IMR-90 (cell line): ENCODE measurements around the gene PEX7. TPM values are rescaled to one million over a fixed set of nuclear protein-coding genes. Genes with fewer than 3 reads are reported as not detected.

Experiments
- ATAC-seq: fragments of 200-7000 bp; cut with Tn5 transposase; 2 replicates; pipeline ENCODE4 v1.9.1; 2020; ENCODE audit warnings: low read depth, mild to moderate bottlenecking, moderate library complexity
- BruUV-seq: library from RNA; stranded (reverse); fragments of 400-500 nt; replicated peaks from 2 replicates; lab custom pipeline; 2021; lab: Mats Ljungman, UMichigan
- CTCF ChIA-PET: fragments of 300-600 bp; formaldehyde crosslinking; extraction: SDS; loops from one replicate; lab custom pipeline; 2021; ENCODE audit warnings: antibody characterized with exemption; lab: Yijun Ruan, JAX
- POLR2A ChIA-PET: fragments of 300-600 bp; sonication (Branson Sonifier 250); formaldehyde crosslinking; loops from one replicate; lab custom pipeline; 2022; ENCODE audit warnings: antibody characterized with exemption; ENCODE audit not compliant: unreplicated experiment; lab: Charles Lee
- DNase-seq: peaks from one replicate; pipeline ENCODE4 v3.0.0; 2013
- H2AFZ ChIP-seq: replicated peaks from 2 replicates; pipeline ENCODE3; 2013; ENCODE audit warnings: low read length, mild to moderate bottlenecking; ENCODE audit not compliant: poor library complexity
- H2AK5ac ChIP-seq: 2 replicates; pipeline ENCODE4 v1.6.1; 2013; ENCODE audit warnings: low read depth, low read length, inconsistent platforms
- H2AK9ac ChIP-seq: replicated peaks from 2 replicates; pipeline ENCODE3; 2013; ENCODE audit warnings: mild to moderate bottlenecking, low read depth, low read length, moderate library complexity; ENCODE audit not compliant: poor library complexity
- H2BK120ac ChIP-seq: 2 replicates; pipeline ENCODE4 v1.6.1; 2013; ENCODE audit warnings: low read depth, low read length, inconsistent platforms
- H2BK15ac ChIP-seq: 3 replicates; pipeline ENCODE4 v1.6.1; 2013; ENCODE audit warnings: low read depth, low read length, inconsistent platforms
- H2BK20ac ChIP-seq: 2 replicates; pipeline ENCODE4 v1.6.1; 2013; ENCODE audit warnings: low read depth, mild to moderate bottlenecking, inconsistent platforms, low read length, moderate library complexity
- H2BK5ac ChIP-seq: 2 replicates; pipeline ENCODE4 v1.6.1; 2013; ENCODE audit warnings: mild to moderate bottlenecking, low read depth, low read length, inconsistent platforms; ENCODE audit not compliant: poor library complexity, severe bottlenecking
- H3K14ac ChIP-seq: replicated peaks from 2 replicates; pipeline ENCODE4 v1.6.1; 2013; ENCODE audit warnings: low read depth, low read length, inconsistent platforms
- H3K18ac ChIP-seq: 2 replicates; pipeline ENCODE4 v1.6.1; 2013; ENCODE audit warnings: low read depth, low read length, control low read depth
- H3K23ac ChIP-seq: 2 replicates; pipeline ENCODE4 v1.6.1; 2013; ENCODE audit warnings: low read depth, low read length, inconsistent platforms
- H3K27ac ChIP-seq: 2 replicates; pipeline ENCODE4 v1.5.1; 2013; ENCODE audit warnings: mild to moderate bottlenecking, control low read depth, low read length; ENCODE audit not compliant: insufficient read depth
- H3K27me3 ChIP-seq: 2 replicates; pipeline ENCODE4 v1.6.1; 2013; ENCODE audit warnings: low read length; ENCODE audit not compliant: control insufficient read depth, insufficient read depth
- H3K36me3 ChIP-seq: 2 replicates; pipeline ENCODE4 v1.6.1; 2013; ENCODE audit warnings: low read length, mixed read lengths; ENCODE audit not compliant: control insufficient read depth, insufficient read depth
- H3K4ac ChIP-seq: 2 replicates; pipeline ENCODE4 v1.6.1; 2013; ENCODE audit warnings: low read depth, low read length, inconsistent platforms
- H3K4me1 ChIP-seq: 2 replicates; pipeline ENCODE4 v1.6.1; 2013; ENCODE audit warnings: low read length, mixed read lengths; ENCODE audit not compliant: control insufficient read depth, insufficient read depth
- H3K4me2 ChIP-seq: 2 replicates; pipeline ENCODE4 v1.6.1; 2013; ENCODE audit warnings: low read depth, mild to moderate bottlenecking, control low read depth, low read length, moderate library complexity
- H3K4me3 ChIP-seq: 2 replicates; pipeline ENCODE4 v1.5.1; 2013; ENCODE audit warnings: low read depth, mild to moderate bottlenecking, control low read depth, low read length, moderate library complexity; ENCODE audit not compliant: insufficient read depth
- H3K56ac ChIP-seq: 2 replicates; pipeline ENCODE4 v1.6.1; 2013; ENCODE audit warnings: low read length, inconsistent platforms; ENCODE audit not compliant: insufficient read depth; ENCODE audit errors: extremely low read depth
- H3K79me1 ChIP-seq, 2 experiments: 2 replicates each; pipeline ENCODE4 v1.6.1; 2013; ENCODE audit warnings: low read length in 2 of 2, inconsistent platforms in 1 of 2, low read depth in 1 of 2
- H3K9ac ChIP-seq: 2 replicates; pipeline ENCODE4 v1.6.1; 2013; ENCODE audit warnings: low read depth, low read length, control low read depth
- H3K9me1 ChIP-seq: 2 replicates; pipeline ENCODE4 v1.6.1; 2013; ENCODE audit warnings: low read length, inconsistent platforms; ENCODE audit not compliant: insufficient read depth
- H3K9me3 ChIP-seq: 2 replicates; pipeline ENCODE4 v1.6.1; 2013; ENCODE audit warnings: low read length; ENCODE audit not compliant: control insufficient read depth, insufficient read depth
- H4K20me1 ChIP-seq: 2 replicates; pipeline ENCODE4 v1.6.1; 2013; ENCODE audit warnings: low read length, inconsistent platforms; ENCODE audit not compliant: insufficient read depth
- H4K5ac ChIP-seq: 2 replicates; pipeline ENCODE4 v1.6.1; 2013; ENCODE audit warnings: mild to moderate bottlenecking, low read depth, low read length, control low read depth
- H4K8ac ChIP-seq, 2 experiments: 2 replicates each; pipeline ENCODE4 v1.6.1; 2013; ENCODE audit warnings: low read depth in 2 of 2, low read length in 2 of 2, control low read depth in 1 of 2, inconsistent platforms in 1 of 2
- H4K91ac ChIP-seq: 2 replicates; pipeline ENCODE4 v1.6.1; 2013; ENCODE audit warnings: low read depth, low read length, inconsistent platforms; ENCODE audit not compliant: insufficient read depth
- BHLHE40 ChIP-seq: fragments of 150-350 bp; IDR thresholded peaks from 2 replicates; pipeline ENCODE4 v1.6.1; 2016; ENCODE audit warnings: mild to moderate bottlenecking, low read depth, low read length
- MAFK ChIP-seq: IDR thresholded peaks from 2 replicates; pipeline ENCODE4 v1.6.1; 2012; ENCODE audit warnings: low read depth, low read length, improper control_type of control experiment
- MAZ ChIP-seq: IDR thresholded peaks from 2 replicates; pipeline ENCODE4 v1.6.1; 2012; ENCODE audit warnings: low read depth, mild to moderate bottlenecking, low read length, improper control_type of control experiment, moderate library complexity, borderline replicate concordance
- MXI1 ChIP-seq: IDR thresholded peaks from 2 replicates; pipeline ENCODE4 v1.6.1; 2012; ENCODE audit warnings: low read depth, mild to moderate bottlenecking, low read length, moderate library complexity, borderline replicate concordance
- RFX5 ChIP-seq: IDR thresholded peaks from 2 replicates; pipeline ENCODE4 v1.8.0; 2012; ENCODE audit warnings: low read depth, mild to moderate bottlenecking, low read length, moderate library complexity
- SMC3 ChIP-seq: fragments of 150-350 bp; IDR thresholded peaks from 2 replicates; pipeline ENCODE4 v1.6.1; 2016; ENCODE audit warnings: low read depth, mild to moderate bottlenecking, antibody characterized with exemption, low read length, moderate library complexity
- WGBS, 2 experiments: methylation state at CpG; one replicate each; pipeline versions ENCODE4 v1.1.5 to v1.1.7; 2013; ENCODE audit warnings: missing lambda C conversion rate in 2 of 2; ENCODE audit not compliant: insufficient read length in 1 of 2; ENCODE audit errors: extremely low coverage in 2 of 2; 5-methylcytosine and 5-hydroxymethylcytosine counted together
- dilution Hi-C: fragments of 300-500 bp; cut with HindIII; formaldehyde crosslinking; loops from one replicate; pipeline ENCODE4 v1.14.3; 2018; ENCODE audit warnings: low sequenced_read_pairs; ENCODE audit not compliant: unreplicated experiment
- in situ Hi-C: fragments of 300-500 bp; cut with MboI; formaldehyde crosslinking; loops from 3 replicates; pipeline ENCODE4 v1.14.3; 2019; ENCODE audit warnings: low sequenced_read_pairs, inconsistent platforms, mixed read lengths
- intact Hi-C: fragments of 100-400 bp; cut with micrococcal nuclease; formaldehyde crosslinking; loops from 2 replicates; pipeline ENCODE4 v1.10.0; 2022
- polyA plus RNA-seq, 3 experiments: library from polyadenylated mRNA; depleted of rRNA; stranded (reverse); fragments of >200 nt; gene quantifications; 2 replicates each; pipeline ENCODE4 v1.2.3, GENCODE V29; 2012; ENCODE audit warnings: low replicate concordance in 1 of 3
- total RNA-seq: library from RNA; depleted of rRNA; stranded (reverse); fragments of >200 nt; gene quantifications from 2 replicates; pipeline ENCODE4 v1.2.3, GENCODE V29; 2012
- TF ChIP-seq, protein P1 (sequence below): fragments of 150-350 bp; IDR thresholded peaks from 2 replicates; pipeline ENCODE4 v1.6.1; 2017; ENCODE audit warnings: mild to moderate bottlenecking, antibody characterized with exemption, low read length, low read depth

The PEX7 gene
- total and polyA plus RNA-seq, 2 of the 4 experiments (the other 2 are of a cell fraction), result 5.4 to 7.0 TPM

GRCh38 chr6:136918706-136919105 lies 96.3 kb downstream of the PEX7 start:
- Histone ChIP-seq H2BK5ac (no peak overlapping the region), H3K9ac (no peak overlapping the region), H2AFZ (no peak overlapping the region), H2AK5ac (no peak overlapping the region), H3K56ac (no peak overlapping the region), H3K36me3 (0 out of 2 replicates have a peak, but pooled peaks cover 1% of the 10 kb centered on the region), H3K27me3 (peaks cover 38% of the 10 kb centered on the region), H2BK120ac (no peak overlapping the region), H3K4me1 (no peaks in the 10 kb centered on the region; the same call in 1 of the 2 replicates), H4K20me1 (no peaks in the 10 kb centered on the region), H2AK9ac (no peak overlapping the region), H3K27ac (no peak overlapping the region), H4K8ac (no peak overlapping the region), H3K14ac (no peak overlapping the region), H3K4ac (no peak overlapping the region), H3K23ac (no peak overlapping the region), H4K5ac (no peak overlapping the region), H3K18ac (no peak overlapping the region), H3K4me3 (no peak overlapping the region), H3K79me1 (no peaks in the 10 kb centered on the region), H3K4me2 (no peak overlapping the region), H4K91ac (no peak overlapping the region), H2BK15ac (no peak overlapping the region), H2BK20ac (no peak overlapping the region), H3K9me3 (no peaks in the 10 kb centered on the region), H3K9me1 (no peaks in the 10 kb centered on the region)
- ChIA-PET POLR2A (no interaction called here), CTCF (no interaction called here)
- no TSS peak for BruUV-seq
- in situ Hi-C loops, result no loop called here
- dilution Hi-C loops, result no loop called here
- no peak for DNase-seq
- no peak for ATAC-seq
- intact Hi-C loops, result no loop called here
- TF ChIP-seq BHLHE40 (no peak), RFX5 (no peak), MAFK (no peak), MXI1 (no peak), SMC3 (no peak), MAZ (no peak)
- TF ChIP-seq, protein P1, sequence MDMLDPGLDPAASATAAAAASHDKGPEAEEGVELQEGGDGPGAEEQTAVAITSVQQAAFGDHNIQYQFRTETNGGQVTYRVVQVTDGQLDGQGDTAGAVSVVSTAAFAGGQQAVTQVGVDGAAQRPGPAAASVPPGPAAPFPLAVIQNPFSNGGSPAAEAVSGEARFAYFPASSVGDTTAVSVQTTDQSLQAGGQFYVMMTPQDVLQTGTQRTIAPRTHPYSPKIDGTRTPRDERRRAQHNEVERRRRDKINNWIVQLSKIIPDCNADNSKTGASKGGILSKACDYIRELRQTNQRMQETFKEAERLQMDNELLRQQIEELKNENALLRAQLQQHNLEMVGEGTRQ, result no peak
- WGBS, 2 experiments, result no CpG with 5 or more reads among the region's 3 CpGs
